ENCODE data around the gene AP3B1. TPM values are rescaled to one million over a fixed set of nuclear protein-coding genes. Genes with fewer than 3 reads are reported as not detected.

The AP3B1 gene
- total RNA-seq, 5 donors from 2014 or later (not counting 1 experiment from before 2014, with no cell fraction given) = 26.2 to 40.8 (median 31.4) TPM

GRCh38 chr5:78264600-78264999 is 29.9 kb downstream of the AP3B1 start:
- peaks cover 5 to 16% (median 8%) of the 10 kb centered on the region in 3 donors for H3K4me1 Mint-ChIP-seq
- H3K36me3 ChIP-seq (ENCODE audit: control insufficient read depth in 2 of 2, extremely low read depth in 1 of 2, insufficient read depth in 1 of 2, low read length in 1 of 2) = peaks cover 0 to 14% of the 10 kb centered on the region in 2 donors
- H3K27me3 Mint-ChIP-seq = no peaks in the 10 kb centered on the region
- H3K27me3 ChIP-seq (replicated peaks in 1 of 2; ENCODE audit: control insufficient read depth in 2 of 2, extremely low read depth in 1 of 2, insufficient read depth in 2 of 2, low read length in 1 of 2) = no peaks in the 10 kb centered on the region
- H3K9me3 ChIP-seq = no peaks in the 10 kb centered on the region
- CTCF ChIA-PET = no interaction called here
- no peak overlapping the region for H3K4me3 ChIP-seq (ENCODE audit: control insufficient read depth in 1 of 2, extremely low read depth in 1 of 2, low read length in 1 of 2)
- no peak overlapping the region for H3K4me3 Mint-ChIP-seq
- no CpG with 5 or more reads among the region's 1 CpG for WGBS (ENCODE audit: insufficient coverage)
- H3K9me3 Mint-ChIP-seq = no peaks in the 10 kb centered on the region
- no peaks in the 10 kb centered on the region for H3K4me1 ChIP-seq (ENCODE audit: control insufficient read depth in 1 of 2, extremely low read depth in 1 of 2, insufficient read depth in 2 of 2, low read length in 2 of 2)
- POLR2A ChIA-PET = no interaction called here
- H3K27ac ChIP-seq (ENCODE audit: low read length) = no peak overlapping the region
- ATAC-seq (replicated peaks in 1 of 4) (no peak), DNase-seq (no peak)
- no peak overlapping the region for H3K27ac Mint-ChIP-seq
- peaks cover 37% of the 10 kb centered on the region for H3K36me3 Mint-ChIP-seq

DNA sequence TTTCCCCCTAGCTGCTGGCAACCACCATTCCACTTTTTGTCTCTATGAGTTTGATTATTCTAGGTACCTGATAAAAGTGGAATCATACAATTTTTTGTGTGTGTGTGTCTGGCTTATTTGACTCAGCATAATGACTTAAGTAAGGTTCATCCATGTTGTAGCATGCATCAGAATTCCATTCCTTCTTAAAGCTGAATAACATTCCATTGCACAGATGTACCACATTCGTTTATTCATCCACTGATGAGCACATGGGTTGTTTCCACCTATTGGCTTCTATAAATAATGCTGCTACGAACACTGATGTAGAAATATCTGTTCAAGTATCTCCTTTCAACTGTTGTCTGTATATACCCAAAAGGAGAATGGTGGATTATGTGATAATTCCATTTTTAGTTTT is 33.7 kb downstream of the AP3B1 start:
- ATAC-seq (replicated peaks in 1 of 4) = no peak
- WGBS (ENCODE audit: insufficient coverage) = no CpG with 5 or more reads among the region's 2 CpGs

GRCh38 chr5:78253201-78253600 is 41.3 kb downstream of the AP3B1 start:
- Mint-ChIP-seq H3K4me3 (no peak overlapping the region), H3K36me3 (peaks cover 67% of the 10 kb centered on the region), H3K9me3 (peaks cover 4 to 19% (median 9%) of the 10 kb centered on the region in 3 donors), H3K4me1 (peaks cover 37 to 46% (median 46%) of the 10 kb centered on the region in 3 donors), H3K27ac (no peak overlapping the region), H3K27me3 (no peaks in the 10 kb centered on the region)
- no peaks in the 10 kb centered on the region for H3K27me3 ChIP-seq (replicated peaks in 1 of 2; ENCODE audit: control insufficient read depth in 2 of 2, extremely low read depth in 1 of 2, insufficient read depth in 2 of 2, low read length in 1 of 2)
- no peak overlapping the region for H3K4me3 ChIP-seq (ENCODE audit: control insufficient read depth in 1 of 2, extremely low read depth in 1 of 2, low read length in 1 of 2)
- H3K4me1 ChIP-seq (ENCODE audit: control insufficient read depth in 1 of 2, extremely low read depth in 1 of 2, insufficient read depth in 2 of 2, low read length in 2 of 2) = no peaks in the 10 kb centered on the region
- CTCF ChIA-PET = interaction anchor here in 1 of 2 donors (0.6 kb wide), 1 partner anchor 60 kb away, joined by 5 read pairs; no protein-coding TSS in a partner anchor
- WGBS (ENCODE audit: insufficient coverage) = 60% methylated on average over 1 of the region's 3 CpGs
- H3K27ac ChIP-seq (ENCODE audit: low read length) = no peak overlapping the region
- no peaks in the 10 kb centered on the region for H3K9me3 ChIP-seq
- H3K36me3 ChIP-seq (ENCODE audit: control insufficient read depth in 2 of 2, extremely low read depth in 1 of 2, insufficient read depth in 1 of 2, low read length in 1 of 2) = peaks cover 2 to 11% of the 10 kb centered on the region in 2 donors
- ATAC-seq (replicated peaks in 1 of 4) (no peak), DNase-seq (no peak)
- POLR2A ChIA-PET = interaction anchor here in 1 of 2 donors (0.6 kb wide), 1 partner anchor 711 kb away, joined by 3 read pairs; no protein-coding TSS in a partner anchor

More for the DNA sequence above, 33.7 kb downstream of the AP3B1 start:
- Histone ChIP-seq H3K4me3 (ENCODE audit: control insufficient read depth in 1 of 2, extremely low read depth in 1 of 2, low read length in 1 of 2) (no peak overlapping the region), H3K9me3 (no peaks in the 10 kb centered on the region), H3K27me3 (replicated peaks in 1 of 2; ENCODE audit: control insufficient read depth in 2 of 2, extremely low read depth in 1 of 2, insufficient read depth in 2 of 2, low read length in 1 of 2) (no peaks in the 10 kb centered on the region), H3K4me1 (ENCODE audit: control insufficient read depth in 1 of 2, extremely low read depth in 1 of 2, insufficient read depth in 2 of 2, low read length in 2 of 2) (no peaks in the 10 kb centered on the region), H3K36me3 (ENCODE audit: control insufficient read depth in 2 of 2, extremely low read depth in 1 of 2, insufficient read depth in 1 of 2, low read length in 1 of 2) (peaks cover 0 to 12% of the 10 kb centered on the region in 2 donors), H3K27ac (ENCODE audit: low read length) (no peak overlapping the region)
- Mint-ChIP-seq H3K9me3 (no peaks in the 10 kb centered on the region), H3K27ac (no peak overlapping the region), H3K4me3 (no peak overlapping the region), H3K27me3 (no peaks in the 10 kb centered on the region), H3K4me1 (peaks cover 29 to 31% (median 31%) of the 10 kb centered on the region in 3 donors), H3K36me3 (peaks cover 60% of the 10 kb centered on the region)
- no peak for DNase-seq
- ChIA-PET POLR2A (no interaction called here), CTCF (interaction anchor here in 1 of 2 donors (0.7 kb wide), 1 partner anchor 210 kb away, joined by 3 read pairs; no protein-coding TSS in a partner anchor)

GRCh38 chr5:78252715-78253114 is 41.8 kb downstream of the AP3B1 start:
- H3K36me3 Mint-ChIP-seq = peaks cover 62% of the 10 kb centered on the region
- H3K27ac Mint-ChIP-seq = no peak overlapping the region
- H3K4me3 ChIP-seq (ENCODE audit: control insufficient read depth in 1 of 2, extremely low read depth in 1 of 2, low read length in 1 of 2) = no peak overlapping the region
- no peak overlapping the region for H3K4me3 Mint-ChIP-seq
- ChIA-PET POLR2A (no interaction called here), CTCF (interaction anchor here in 1 of 2 donors (0.6 kb wide), 1 partner anchor 60 kb away, joined by 5 read pairs; no protein-coding TSS in a partner anchor)
- peaks cover 4 to 19% (median 9%) of the 10 kb centered on the region in 3 donors for H3K9me3 Mint-ChIP-seq
- no peaks in the 10 kb centered on the region for H3K27me3 ChIP-seq (replicated peaks in 1 of 2; ENCODE audit: control insufficient read depth in 2 of 2, extremely low read depth in 1 of 2, insufficient read depth in 2 of 2, low read length in 1 of 2)
- H3K9me3 ChIP-seq = no peaks in the 10 kb centered on the region
- no peaks in the 10 kb centered on the region for H3K4me1 ChIP-seq (ENCODE audit: control insufficient read depth in 1 of 2, extremely low read depth in 1 of 2, insufficient read depth in 2 of 2, low read length in 2 of 2)
- H3K27me3 Mint-ChIP-seq = no peaks in the 10 kb centered on the region
- H3K27ac ChIP-seq (ENCODE audit: low read length) = no peak overlapping the region
- DNase-seq (no peak), ATAC-seq (replicated peaks in 1 of 4) (no peak)
- peaks cover 2 to 11% of the 10 kb centered on the region in 2 donors for H3K36me3 ChIP-seq (ENCODE audit: control insufficient read depth in 2 of 2, extremely low read depth in 1 of 2, insufficient read depth in 1 of 2, low read length in 1 of 2)
- 94% methylated on average over 3 of the region's 5 CpGs for WGBS (ENCODE audit: insufficient coverage)
- H3K4me1 Mint-ChIP-seq = peaks cover 33 to 42% (median 41%) of the 10 kb centered on the region in 3 donors

- H3K36me3 Mint-ChIP-seq = peaks cover 55% of the 10 kb centered on the region
- H3K9me3 ChIP-seq = no peaks in the 10 kb centered on the region
- H3K4me1 Mint-ChIP-seq = peaks cover 24 to 33% (median 32%) of the 10 kb centered on the region in 3 donors
- H3K27ac ChIP-seq (ENCODE audit: low read length) = no peak overlapping the region
- no peak overlapping the region for H3K4me3 ChIP-seq (ENCODE audit: control insufficient read depth in 1 of 2, extremely low read depth in 1 of 2, low read length in 1 of 2)
- H3K4me1 ChIP-seq (ENCODE audit: control insufficient read depth in 1 of 2, extremely low read depth in 1 of 2, insufficient read depth in 2 of 2, low read length in 2 of 2) = no peaks in the 10 kb centered on the region
- WGBS (ENCODE audit: insufficient coverage) = 94% methylated on average over 6 of the region's 7 CpGs
- DNase-seq = no peak
- no peak overlapping the region for H3K4me3 Mint-ChIP-seq
- no peak for ATAC-seq (replicated peaks in 1 of 4)
- no peaks in the 10 kb centered on the region for H3K27me3 ChIP-seq (replicated peaks in 1 of 2; ENCODE audit: control insufficient read depth in 2 of 2, extremely low read depth in 1 of 2, insufficient read depth in 2 of 2, low read length in 1 of 2)
- ChIA-PET CTCF (no interaction called here), POLR2A (no interaction called here)
- H3K36me3 ChIP-seq (ENCODE audit: control insufficient read depth in 2 of 2, extremely low read depth in 1 of 2, insufficient read depth in 1 of 2, low read length in 1 of 2) = peaks cover 2 to 11% of the 10 kb centered on the region in 2 donors
- no peak overlapping the region for H3K27ac Mint-ChIP-seq
- no peaks in the 10 kb centered on the region for H3K27me3 Mint-ChIP-seq
- H3K9me3 Mint-ChIP-seq = peaks cover 4 to 19% (median 9%) of the 10 kb centered on the region in 3 donors
These were observed 42.7 kb downstream of the AP3B1 start for GRCh38 chr5:78251663-78252284.

DNA sequence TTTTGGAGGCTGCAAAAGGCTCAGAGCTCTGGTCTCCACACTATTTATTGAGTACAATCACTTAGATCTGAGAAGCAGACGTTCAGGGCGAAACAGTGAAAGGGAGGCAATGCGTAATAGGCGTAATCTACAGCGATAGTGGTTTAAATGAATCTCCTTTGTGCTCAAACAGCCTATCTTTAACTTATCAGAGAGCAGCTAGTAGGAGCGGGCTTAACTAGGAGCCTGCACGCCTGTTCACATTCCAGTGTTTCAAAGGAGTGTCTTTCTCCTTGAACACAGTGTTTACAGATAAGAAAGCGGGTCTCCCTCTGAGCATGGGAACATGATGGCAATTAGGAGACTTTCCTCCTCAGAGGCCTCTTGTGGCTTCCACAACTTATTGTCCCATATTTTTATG is 49.4 kb downstream of the AP3B1 start:
- peaks cover 29% of the 10 kb centered on the region for H3K36me3 Mint-ChIP-seq
- H3K27ac Mint-ChIP-seq = no peak overlapping the region
- Histone ChIP-seq H3K36me3 (ENCODE audit: control insufficient read depth in 2 of 2, extremely low read depth in 1 of 2, insufficient read depth in 1 of 2, low read length in 1 of 2) (peaks cover 0 to 2% of the 10 kb centered on the region in 2 donors), H3K27me3 (replicated peaks in 1 of 2; ENCODE audit: control insufficient read depth in 2 of 2, extremely low read depth in 1 of 2, insufficient read depth in 2 of 2, low read length in 1 of 2) (no peaks in the 10 kb centered on the region), H3K27ac (ENCODE audit: low read length) (no peak overlapping the region), H3K4me1 (ENCODE audit: control insufficient read depth in 1 of 2, extremely low read depth in 1 of 2, insufficient read depth in 2 of 2, low read length in 2 of 2) (no peaks in the 10 kb centered on the region), H3K4me3 (ENCODE audit: control insufficient read depth in 1 of 2, extremely low read depth in 1 of 2, low read length in 1 of 2) (no peak overlapping the region), H3K9me3 (no peaks in the 10 kb centered on the region)
- H3K27me3 Mint-ChIP-seq = no peaks in the 10 kb centered on the region
- H3K9me3 Mint-ChIP-seq = no peaks in the 10 kb centered on the region
- DNase-seq (no peak), ATAC-seq (replicated peaks in 1 of 4) (no peak)
- no peak overlapping the region for H3K4me3 Mint-ChIP-seq
- CTCF ChIA-PET = no interaction called here
- H3K4me1 Mint-ChIP-seq = peaks cover 15 to 30% (median 24%) of the 10 kb centered on the region in 3 donors
- POLR2A ChIA-PET = no interaction called here
- WGBS (ENCODE audit: insufficient coverage) = 100% methylated on average over 3 of the region's 8 CpGs
